HepG2 (cell line): ENCODE results near the gene ADM. TPM values are rescaled to one million over a fixed set of nuclear protein-coding genes. Genes with fewer than 3 reads are reported as not detected.

Experiments
- CAMTA2 ChIP-seq: sonication (generic); formaldehyde crosslinking; IDR thresholded peaks from 2 replicates; pipeline ENCODE4 v1.4.0; 2020; ENCODE audit warnings: mild to moderate bottlenecking, missing genetic modification reagents, borderline replicate concordance
- KLF6 ChIP-seq: IDR thresholded peaks from 2 replicates; pipeline ENCODE4 v1.8.0; 2016; ENCODE audit warnings: missing biosample characterization, missing genetic modification reagents
- NFKB2 ChIP-seq: sonication (generic); formaldehyde crosslinking; IDR thresholded peaks from 2 replicates; pipeline ENCODE4 v1.4.0; 2020; ENCODE audit warnings: missing genetic modification reagents, borderline replicate concordance
- PHF21A ChIP-seq: sonication (generic); formaldehyde crosslinking; IDR thresholded peaks from 2 replicates; pipeline ENCODE4 v1.5.0; 2020; ENCODE audit warnings: mild to moderate bottlenecking, missing genetic modification reagents
- ZBTB8A ChIP-seq: sonication (generic); formaldehyde crosslinking; IDR thresholded peaks from 2 replicates; pipeline ENCODE4 v1.4.0; 2020; ENCODE audit warnings: mild to moderate bottlenecking, low read depth, missing genetic modification reagents, borderline replicate concordance
- ZNF605 ChIP-seq: sonication (generic); formaldehyde crosslinking; IDR thresholded peaks from 2 replicates; pipeline ENCODE4 v1.8.0; 2022; ENCODE audit warnings: mild to moderate bottlenecking, missing genetic modification reagents
- ZNF883 ChIP-seq: sonication (generic); formaldehyde crosslinking; IDR thresholded peaks from 2 replicates; pipeline ENCODE4 v1.5.1; 2020; ENCODE audit warnings: mild to moderate bottlenecking, missing genetic modification reagents; ENCODE audit errors: not compliant biosample characterization
- polyA plus RNA-seq, 8 experiments: library from polyadenylated mRNA; depleted of rRNA in 3 of 8; stranded (reverse) in 7 of 8; unstranded in 1 of 8; fragments of >200 nt; fragmentation: Illumina TruSeq in 4 of 8; extraction: Trizol in 4 of 8; gene quantifications; 2 replicates each; pipeline versions ENCODE4 v1.2.1 to v1.2.3, GENCODE V29; 2011 to 2016; ENCODE audit warnings: low read depth in 4 of 8, missing spikeins in 1 of 8, mixed read lengths in 1 of 8; ENCODE audit not compliant: insufficient read depth in 1 of 8
- total RNA-seq, 5 experiments: library from RNA; depleted of rRNA; stranded (reverse); fragments of >200 nt; fragmentation: Illumina TruSeq; extraction: Trizol; gene quantifications; 2 replicates each; pipeline ENCODE4 v1.2.3, GENCODE V29; 2016; ENCODE audit warnings: low read depth in 1 of 5
- TF ChIP-seq, protein P1 (sequence below): sonication (generic); formaldehyde crosslinking; conservative IDR thresholded peaks from 2 replicates; pipeline ENCODE4 v1.4.0; 2020; ENCODE audit warnings: mild to moderate bottlenecking, missing genetic modification reagents, moderate library complexity
- TF ChIP-seq, protein P2 (sequence below): sonication (generic); formaldehyde crosslinking; IDR thresholded peaks from 2 replicates; pipeline ENCODE4 v1.4.0; 2020; ENCODE audit warnings: missing genetic modification reagents
- TF ChIP-seq, protein P3 (sequence below): sonication (generic); formaldehyde crosslinking; conservative IDR thresholded peaks from 2 replicates; pipeline ENCODE4 v1.4.0; 2020; ENCODE audit warnings: missing genetic modification reagents
- TF ChIP-seq, protein P4 (sequence below): IDR thresholded peaks from 2 replicates; pipeline ENCODE4 v1.6.1; 2016; ENCODE audit warnings: missing genetic modification reagents, missing compliant biosample characterization
- TF ChIP-seq, protein P5 (sequence below): sonication (generic); formaldehyde crosslinking; IDR thresholded peaks from 2 replicates; pipeline ENCODE4 v1.4.0; 2020; ENCODE audit warnings: missing genetic modification reagents, low read depth, mild to moderate bottlenecking, borderline replicate concordance
- TF ChIP-seq, protein P6 (sequence below): sonication (generic); formaldehyde crosslinking; IDR thresholded peaks from 2 replicates; pipeline ENCODE4 v1.4.0; 2020; ENCODE audit warnings: missing genetic modification reagents

Gene ADM
- total and polyA plus RNA-seq, 2 of the 13 experiments (the other 11 are each of a cell fraction or from before 2014, with no cell fraction given) = 10.7 to 26.1 TPM

DNA sequence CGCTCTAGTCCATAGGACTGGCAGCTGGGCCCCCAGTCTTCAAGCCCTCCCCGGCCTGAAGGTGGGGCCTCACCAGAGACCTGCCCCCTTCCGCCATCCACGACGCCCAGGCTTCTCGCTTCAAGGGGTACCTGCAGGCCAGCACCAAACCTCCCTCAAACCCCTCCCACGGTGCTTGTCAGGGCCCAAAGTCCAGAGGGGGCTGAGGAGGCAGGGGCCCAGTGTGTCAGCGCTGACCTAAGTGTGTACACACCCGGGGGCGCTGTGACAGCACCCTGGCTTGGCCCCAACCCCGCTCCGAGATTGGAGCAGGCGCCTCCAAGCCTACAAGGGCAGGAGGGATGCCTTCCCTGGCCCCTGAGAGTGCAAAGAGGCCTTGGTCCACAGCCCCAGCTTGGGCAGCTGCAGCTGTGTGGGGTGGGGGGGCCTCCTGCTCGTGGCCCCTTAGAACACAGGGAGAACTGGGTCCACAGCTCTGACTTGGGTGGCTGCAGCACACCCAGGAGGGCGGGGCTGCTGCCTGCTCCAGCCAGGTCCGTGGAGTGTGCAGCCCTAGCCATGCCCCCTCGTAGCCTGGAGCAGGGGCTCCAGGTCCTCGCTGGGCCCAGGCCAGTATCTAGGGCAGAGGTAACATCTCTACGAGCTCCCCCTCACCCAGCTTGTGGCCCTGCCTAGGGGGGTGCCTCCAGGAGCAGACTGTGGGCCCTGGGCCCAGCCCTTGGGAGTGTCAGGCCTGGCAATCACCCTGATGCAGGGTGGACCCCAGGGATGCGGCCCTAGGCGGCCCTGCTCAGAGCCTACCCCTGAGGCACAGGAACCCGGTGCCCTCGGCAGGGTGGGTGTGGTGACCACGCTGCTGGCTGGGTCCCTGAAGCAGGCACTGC lies 15.8 kb upstream of the ADM start (continued):
- TF ChIP-seq, protein P1, sequence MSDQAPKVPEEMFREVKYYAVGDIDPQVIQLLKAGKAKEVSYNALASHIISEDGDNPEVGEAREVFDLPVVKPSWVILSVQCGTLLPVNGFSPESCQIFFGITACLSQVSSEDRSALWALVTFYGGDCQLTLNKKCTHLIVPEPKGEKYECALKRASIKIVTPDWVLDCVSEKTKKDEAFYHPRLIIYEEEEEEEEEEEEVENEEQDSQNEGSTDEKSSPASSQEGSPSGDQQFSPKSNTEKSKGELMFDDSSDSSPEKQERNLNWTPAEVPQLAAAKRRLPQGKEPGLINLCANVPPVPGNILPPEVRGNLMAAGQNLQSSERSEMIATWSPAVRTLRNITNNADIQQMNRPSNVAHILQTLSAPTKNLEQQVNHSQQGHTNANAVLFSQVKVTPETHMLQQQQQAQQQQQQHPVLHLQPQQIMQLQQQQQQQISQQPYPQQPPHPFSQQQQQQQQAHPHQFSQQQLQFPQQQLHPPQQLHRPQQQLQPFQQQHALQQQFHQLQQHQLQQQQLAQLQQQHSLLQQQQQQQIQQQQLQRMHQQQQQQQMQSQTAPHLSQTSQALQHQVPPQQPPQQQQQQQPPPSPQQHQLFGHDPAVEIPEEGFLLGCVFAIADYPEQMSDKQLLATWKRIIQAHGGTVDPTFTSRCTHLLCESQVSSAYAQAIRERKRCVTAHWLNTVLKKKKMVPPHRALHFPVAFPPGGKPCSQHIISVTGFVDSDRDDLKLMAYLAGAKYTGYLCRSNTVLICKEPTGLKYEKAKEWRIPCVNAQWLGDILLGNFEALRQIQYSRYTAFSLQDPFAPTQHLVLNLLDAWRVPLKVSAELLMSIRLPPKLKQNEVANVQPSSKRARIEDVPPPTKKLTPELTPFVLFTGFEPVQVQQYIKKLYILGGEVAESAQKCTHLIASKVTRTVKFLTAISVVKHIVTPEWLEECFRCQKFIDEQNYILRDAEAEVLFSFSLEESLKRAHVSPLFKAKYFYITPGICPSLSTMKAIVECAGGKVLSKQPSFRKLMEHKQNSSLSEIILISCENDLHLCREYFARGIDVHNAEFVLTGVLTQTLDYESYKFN (CRISPR knock-in tag) = peak; percentile 99
- TF ChIP-seq KLF6 (0 out of 2 replicates have a peak, but pooled peaks have one; percentile 39), PHF21A (CRISPR knock-in tag) (peak; percentile 97), ZBTB8A (no peak), NFKB2 (CRISPR knock-in tag) (peak; percentile 56; the same call in 1 of the 2 replicates), ZNF883 (CRISPR knock-in tag) (peak; percentile 33), CAMTA2 (CRISPR knock-in tag) (peak; percentile 66; the same call in 1 of the 2 replicates), ZNF605 (CRISPR knock-in tag) (peak; percentile 20; the same call in 1 of the 2 replicates)
- TF ChIP-seq, protein P2, sequence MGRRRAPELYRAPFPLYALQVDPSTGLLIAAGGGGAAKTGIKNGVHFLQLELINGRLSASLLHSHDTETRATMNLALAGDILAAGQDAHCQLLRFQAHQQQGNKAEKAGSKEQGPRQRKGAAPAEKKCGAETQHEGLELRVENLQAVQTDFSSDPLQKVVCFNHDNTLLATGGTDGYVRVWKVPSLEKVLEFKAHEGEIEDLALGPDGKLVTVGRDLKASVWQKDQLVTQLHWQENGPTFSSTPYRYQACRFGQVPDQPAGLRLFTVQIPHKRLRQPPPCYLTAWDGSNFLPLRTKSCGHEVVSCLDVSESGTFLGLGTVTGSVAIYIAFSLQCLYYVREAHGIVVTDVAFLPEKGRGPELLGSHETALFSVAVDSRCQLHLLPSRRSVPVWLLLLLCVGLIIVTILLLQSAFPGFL (CRISPR knock-in tag) = no peak
- TF ChIP-seq, protein P3, sequence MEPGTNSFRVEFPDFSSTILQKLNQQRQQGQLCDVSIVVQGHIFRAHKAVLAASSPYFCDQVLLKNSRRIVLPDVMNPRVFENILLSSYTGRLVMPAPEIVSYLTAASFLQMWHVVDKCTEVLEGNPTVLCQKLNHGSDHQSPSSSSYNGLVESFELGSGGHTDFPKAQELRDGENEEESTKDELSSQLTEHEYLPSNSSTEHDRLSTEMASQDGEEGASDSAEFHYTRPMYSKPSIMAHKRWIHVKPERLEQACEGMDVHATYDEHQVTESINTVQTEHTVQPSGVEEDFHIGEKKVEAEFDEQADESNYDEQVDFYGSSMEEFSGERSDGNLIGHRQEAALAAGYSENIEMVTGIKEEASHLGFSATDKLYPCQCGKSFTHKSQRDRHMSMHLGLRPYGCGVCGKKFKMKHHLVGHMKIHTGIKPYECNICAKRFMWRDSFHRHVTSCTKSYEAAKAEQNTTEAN (CRISPR knock-in tag) = peak; percentile 93
- TF ChIP-seq, protein P4, sequence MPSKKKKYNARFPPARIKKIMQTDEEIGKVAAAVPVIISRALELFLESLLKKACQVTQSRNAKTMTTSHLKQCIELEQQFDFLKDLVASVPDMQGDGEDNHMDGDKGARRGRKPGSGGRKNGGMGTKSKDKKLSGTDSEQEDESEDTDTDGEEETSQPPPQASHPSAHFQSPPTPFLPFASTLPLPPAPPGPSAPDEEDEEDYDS (CRISPR knock-in tag) = peak; percentile 54; the same call in 1 of the 2 replicates
- TF ChIP-seq, protein P5, sequence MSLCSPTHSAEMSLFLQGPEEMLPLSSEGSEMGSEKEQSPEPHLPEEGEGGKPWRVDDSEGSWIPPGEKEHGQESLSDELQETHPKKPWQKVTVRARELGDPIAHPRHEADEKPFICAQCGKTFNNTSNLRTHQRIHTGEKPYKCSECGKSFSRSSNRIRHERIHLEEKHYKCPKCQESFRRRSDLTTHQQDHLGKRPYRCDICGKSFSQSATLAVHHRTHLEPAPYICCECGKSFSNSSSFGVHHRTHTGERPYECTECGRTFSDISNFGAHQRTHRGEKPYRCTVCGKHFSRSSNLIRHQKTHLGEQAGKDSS (CRISPR knock-in tag) = peak; percentile 82; the same call in 1 of the 2 replicates
- TF ChIP-seq, protein P6, sequence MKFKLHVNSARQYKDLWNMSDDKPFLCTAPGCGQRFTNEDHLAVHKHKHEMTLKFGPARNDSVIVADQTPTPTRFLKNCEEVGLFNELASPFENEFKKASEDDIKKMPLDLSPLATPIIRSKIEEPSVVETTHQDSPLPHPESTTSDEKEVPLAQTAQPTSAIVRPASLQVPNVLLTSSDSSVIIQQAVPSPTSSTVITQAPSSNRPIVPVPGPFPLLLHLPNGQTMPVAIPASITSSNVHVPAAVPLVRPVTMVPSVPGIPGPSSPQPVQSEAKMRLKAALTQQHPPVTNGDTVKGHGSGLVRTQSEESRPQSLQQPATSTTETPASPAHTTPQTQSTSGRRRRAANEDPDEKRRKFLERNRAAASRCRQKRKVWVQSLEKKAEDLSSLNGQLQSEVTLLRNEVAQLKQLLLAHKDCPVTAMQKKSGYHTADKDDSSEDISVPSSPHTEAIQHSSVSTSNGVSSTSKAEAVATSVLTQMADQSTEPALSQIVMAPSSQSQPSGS (CRISPR knock-in tag) = peak; percentile 65; the same call in 1 of the 2 replicates
